Left ventricle myocardium inferior (tissue), 1 donor: ENCODE data around the gene SRBD1. TPM values are rescaled to one million over a fixed set of nuclear protein-coding genes. Genes with fewer than 3 reads are reported as not detected.

Experiments
- DNase-seq: peaks from one replicate; pipeline ENCODE4 v3.0.0-alpha.2; 2020
- H3K27ac ChIP-seq: fragments of 200-600 bp; replicated peaks from 2 replicates; pipeline ENCODE4 v1.8.0; 2021
- H3K27me3 ChIP-seq: fragments of 200-600 bp; 2 replicates; pipeline ENCODE4 v1.8.0; 2021; ENCODE audit warnings: low read depth
- H3K36me3 ChIP-seq: fragments of 200-600 bp; 2 replicates; pipeline ENCODE4 v1.8.0; 2021
- H3K4me1 ChIP-seq: fragments of 200-600 bp; 2 replicates; pipeline ENCODE4 v1.8.0; 2021
- H3K4me3 ChIP-seq: fragments of 200-600 bp; 2 replicates; pipeline ENCODE4 v1.8.0; 2021; ENCODE audit warnings: mild to moderate bottlenecking, moderate library complexity
- H3K9me3 ChIP-seq: fragments of 200-600 bp; replicated peaks from 2 replicates; pipeline ENCODE4 v1.8.0; 2021
- intact Hi-C: fragments of 100-400 bp; cut with micrococcal nuclease; formaldehyde crosslinking; loops from one replicate; pipeline ENCODE4 v1.11.0; 2022
- total RNA-seq: library from RNA; stranded (reverse); fragmentation: NEBNext Ultra II Directional; extraction: Animal tissue kit (Norgen Biotek cat#: 25700); gene quantifications from one replicate; pipeline ENCODE4 v1.2.1, GENCODE V29; 2021
- TF ChIP-seq, protein P1 (sequence below): fragments of 200-600 bp; IDR thresholded peaks from 2 replicates; pipeline ENCODE4 v1.8.0; 2021; ENCODE audit warnings: antibody characterized with exemption, mild to moderate bottlenecking, borderline replicate concordance
- donor health status: DM: no; HTN: yes; CAD: no; lungs with severe emphysema.

Gene SRBD1
- total RNA-seq, 1 donor from 2014 or later: 11.8 TPM

DNA sequence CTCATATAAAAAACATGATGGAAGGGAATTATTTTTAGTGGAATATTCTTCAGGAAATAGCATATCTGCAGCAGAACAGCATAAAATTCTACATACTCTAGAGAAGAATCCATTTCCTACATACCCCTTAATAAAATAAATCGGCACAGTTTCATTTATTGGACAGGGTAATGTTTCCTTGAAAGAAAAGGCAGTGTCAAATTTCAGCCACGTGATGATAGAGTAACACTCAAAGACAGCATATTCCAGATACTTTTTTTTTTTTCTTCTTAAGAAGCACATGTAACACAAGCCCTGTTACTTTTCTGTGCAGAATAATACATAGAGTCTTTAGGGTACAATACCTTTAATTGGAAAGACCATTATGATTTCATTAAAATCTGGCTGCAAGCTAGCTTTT lies 204.4 kb downstream of the SRBD1 start:
- H3K4me1 ChIP-seq: no peaks in the 10 kb centered on the region
- no peak for DNase-seq
- no peaks in the 10 kb centered on the region for H3K36me3 ChIP-seq
- no peaks in the 10 kb centered on the region for H3K9me3 ChIP-seq
- intact Hi-C loops: no loop called here
- TF ChIP-seq, protein P1, sequence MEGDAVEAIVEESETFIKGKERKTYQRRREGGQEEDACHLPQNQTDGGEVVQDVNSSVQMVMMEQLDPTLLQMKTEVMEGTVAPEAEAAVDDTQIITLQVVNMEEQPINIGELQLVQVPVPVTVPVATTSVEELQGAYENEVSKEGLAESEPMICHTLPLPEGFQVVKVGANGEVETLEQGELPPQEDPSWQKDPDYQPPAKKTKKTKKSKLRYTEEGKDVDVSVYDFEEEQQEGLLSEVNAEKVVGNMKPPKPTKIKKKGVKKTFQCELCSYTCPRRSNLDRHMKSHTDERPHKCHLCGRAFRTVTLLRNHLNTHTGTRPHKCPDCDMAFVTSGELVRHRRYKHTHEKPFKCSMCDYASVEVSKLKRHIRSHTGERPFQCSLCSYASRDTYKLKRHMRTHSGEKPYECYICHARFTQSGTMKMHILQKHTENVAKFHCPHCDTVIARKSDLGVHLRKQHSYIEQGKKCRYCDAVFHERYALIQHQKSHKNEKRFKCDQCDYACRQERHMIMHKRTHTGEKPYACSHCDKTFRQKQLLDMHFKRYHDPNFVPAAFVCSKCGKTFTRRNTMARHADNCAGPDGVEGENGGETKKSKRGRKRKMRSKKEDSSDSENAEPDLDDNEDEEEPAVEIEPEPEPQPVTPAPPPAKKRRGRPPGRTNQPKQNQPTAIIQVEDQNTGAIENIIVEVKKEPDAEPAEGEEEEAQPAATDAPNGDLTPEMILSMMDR: no peak
- H3K27ac ChIP-seq: no peak overlapping the region
- H3K27me3 ChIP-seq: no peaks in the 10 kb centered on the region
- H3K4me3 ChIP-seq: no peak overlapping the region

DNA sequence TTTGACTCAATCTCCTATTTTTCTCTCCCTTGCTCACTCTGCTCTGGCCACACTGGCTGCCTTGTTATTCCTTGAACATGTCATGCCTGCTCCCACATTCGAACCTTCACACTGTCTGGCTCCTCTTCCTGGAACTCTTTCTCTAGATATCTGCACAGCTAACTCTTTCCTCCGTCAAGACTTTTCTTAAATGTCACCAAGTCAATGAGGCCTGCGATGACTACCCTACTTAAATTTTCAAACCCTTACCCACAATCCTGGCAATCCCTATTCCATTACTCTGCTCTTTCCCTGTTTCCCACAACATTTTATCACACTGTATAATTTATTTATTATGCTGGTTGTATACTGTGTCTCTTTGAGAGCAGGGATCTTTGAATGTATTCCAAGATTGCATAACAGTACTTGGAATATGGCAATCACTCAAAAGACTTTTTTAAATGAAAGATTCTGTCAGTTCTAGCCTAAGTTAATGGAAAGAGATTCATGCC lies 206.2 kb downstream of the SRBD1 start:
- H3K9me3 ChIP-seq: no peaks in the 10 kb centered on the region
- intact Hi-C loops: no loop called here
- H3K27me3 ChIP-seq: no peaks in the 10 kb centered on the region
- H3K36me3 ChIP-seq: no peaks in the 10 kb centered on the region
- DNase-seq: no peak
- TF ChIP-seq, protein P1: no peak
- H3K4me3 ChIP-seq: no peak overlapping the region
- no peaks in the 10 kb centered on the region for H3K4me1 ChIP-seq
- peak overlapping the region; percentile 39 for H3K27ac ChIP-seq

DNA sequence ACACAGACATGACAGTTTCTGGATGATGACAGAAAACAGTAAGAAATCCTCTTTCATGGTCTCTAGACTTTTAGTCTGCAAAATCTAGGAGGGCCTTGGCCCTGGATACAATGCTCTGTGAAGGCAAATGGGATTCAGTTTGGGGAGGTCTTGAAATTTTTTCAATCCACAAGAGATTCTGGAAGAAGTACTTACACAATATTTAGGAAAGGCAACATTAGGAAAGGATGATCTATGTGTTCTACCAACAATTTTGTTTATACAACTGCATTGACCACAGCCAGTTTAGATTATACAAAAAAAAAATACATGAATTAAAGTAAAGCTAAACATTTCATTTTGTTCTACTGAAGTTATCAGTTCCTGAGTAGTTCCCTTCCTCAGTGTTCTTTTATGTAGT lies 208.0 kb downstream of the SRBD1 start:
- Histone ChIP-seq H3K4me3 (no peak overlapping the region), H3K27me3 (no peaks in the 10 kb centered on the region), H3K36me3 (no peaks in the 10 kb centered on the region), H3K27ac (no peak overlapping the region), H3K9me3 (no peaks in the 10 kb centered on the region), H3K4me1 (no peaks in the 10 kb centered on the region)
- intact Hi-C loops: no loop called here
- TF ChIP-seq, protein P1: no peak
- no peak for DNase-seq

DNA sequence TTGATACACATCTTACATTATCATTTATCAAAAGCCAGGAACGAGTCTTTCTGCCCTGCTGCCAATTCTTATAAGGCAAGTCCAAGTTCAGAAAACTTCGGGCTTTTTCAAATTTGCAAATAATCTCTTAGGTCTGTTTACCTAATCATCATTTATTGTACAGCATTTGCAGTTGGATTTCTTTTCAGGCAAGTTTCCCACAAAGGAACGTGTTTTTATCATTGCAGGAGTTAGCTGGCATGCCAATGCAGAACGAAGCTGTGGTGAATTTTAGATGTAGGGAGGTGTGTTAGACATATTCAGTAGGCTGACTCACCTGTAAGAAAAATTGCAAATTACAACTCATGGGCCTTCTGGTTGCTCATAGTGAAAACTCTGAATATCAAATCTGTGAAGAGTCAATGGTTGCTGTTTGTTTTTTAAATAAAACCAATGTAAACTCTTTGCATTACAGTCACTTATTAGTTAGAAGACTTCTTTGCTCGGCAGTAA lies 209.6 kb downstream of the SRBD1 start:
- Histone ChIP-seq H3K27ac (no peak overlapping the region), H3K36me3 (no peaks in the 10 kb centered on the region), H3K4me3 (no peak overlapping the region), H3K4me1 (no peaks in the 10 kb centered on the region), H3K27me3 (no peaks in the 10 kb centered on the region), H3K9me3 (no peaks in the 10 kb centered on the region)
- intact Hi-C loops: no loop called here
- TF ChIP-seq, protein P1: no peak
- no peak for DNase-seq

DNA sequence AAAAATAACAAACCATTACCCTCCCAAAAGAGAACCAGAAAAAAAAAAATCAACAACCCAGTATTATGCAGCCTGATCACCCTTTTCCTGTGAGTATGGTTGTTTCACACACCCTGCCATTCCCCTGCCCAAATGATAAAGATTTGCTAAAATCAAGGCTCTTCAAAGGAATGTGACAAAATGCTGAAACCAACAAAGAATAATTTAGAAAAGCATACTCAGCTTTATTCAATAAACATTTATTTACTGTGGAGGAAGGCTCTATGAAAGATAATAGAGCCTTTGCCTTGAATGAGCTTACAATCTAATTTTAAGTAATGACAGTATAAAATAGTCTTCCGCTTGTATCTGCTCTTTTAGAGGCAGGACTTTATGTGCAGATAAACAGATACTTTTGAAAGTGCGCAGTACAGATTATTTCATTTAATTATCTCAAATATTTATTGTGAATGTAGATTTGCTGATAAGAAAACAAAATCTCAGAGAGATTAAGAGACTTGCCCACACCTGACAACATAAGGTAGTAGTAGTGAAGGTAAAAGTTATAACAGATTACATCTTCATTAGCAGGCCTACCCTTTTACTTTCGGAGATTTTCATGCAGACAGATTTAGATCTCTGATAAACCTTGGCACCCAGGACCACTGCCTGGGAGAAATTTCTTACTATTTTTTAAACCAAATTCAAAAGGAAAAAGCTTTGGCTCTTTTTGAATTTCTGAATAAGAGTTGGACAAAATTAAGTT lies 211.9 kb downstream of the SRBD1 start:
- no peaks in the 10 kb centered on the region for H3K9me3 ChIP-seq
- TF ChIP-seq, protein P1: no peak
- no peak overlapping the region for H3K27ac ChIP-seq
- H3K36me3 ChIP-seq: no peaks in the 10 kb centered on the region
- DNase-seq: no peak
- intact Hi-C loops: no loop called here
- no peaks in the 10 kb centered on the region for H3K4me1 ChIP-seq
- no peaks in the 10 kb centered on the region for H3K27me3 ChIP-seq
- H3K4me3 ChIP-seq: no peak overlapping the region
